Right cardiac atrium (tissue), 5 donors: ENCODE data around the gene CD247. TPM values are rescaled to one million over a fixed set of nuclear protein-coding genes. Genes with fewer than 3 reads are reported as not detected.

Experiments
- ATAC-seq, 2 donors: fragments of 200-7000 bp; cut with Tn5 transposase; one replicate each; pipeline versions ENCODE4 v1.8.0 to v1.9.1; 2020; ENCODE audit warnings: moderate library complexity in 2 of 2, mild to moderate bottlenecking in 1 of 2
- DNase-seq, 3 donors: peaks; one replicate each; pipeline ENCODE4 v3.0.0-alpha.2; 2020
- H3K27ac ChIP-seq: one replicate; pipeline ENCODE4 v1.5.1; 2013; ENCODE audit warnings: mild to moderate bottlenecking, low read length, control low read depth, moderate library complexity
- H3K27me3 ChIP-seq: one replicate; pipeline ENCODE4 v1.6.1; 2013; ENCODE audit not compliant: control insufficient read depth, insufficient read depth
- H3K4me1 ChIP-seq: one replicate; pipeline ENCODE4 v1.6.1; 2013; ENCODE audit warnings: low read length; ENCODE audit not compliant: control insufficient read depth, insufficient read depth
- H3K4me3 ChIP-seq: one replicate; pipeline ENCODE4 v1.5.1; 2013; ENCODE audit warnings: low read length, control low read depth
- H3K9me3 ChIP-seq: one replicate; pipeline ENCODE4 v1.6.1; 2013; ENCODE audit warnings: low read length; ENCODE audit not compliant: control insufficient read depth
- WGBS: extraction: QIAGEN DNeasy Blood & Tissue Kit; methylation state at CpG from one replicate; pipeline ENCODE4 v1.1.7; 2013; 5-methylcytosine and 5-hydroxymethylcytosine counted together
- intact Hi-C, 4 donors: fragments of 100-400 bp; cut with DNase I; formaldehyde crosslinking; loops; one replicate each; pipeline versions ENCODE4 v1.11.0 to v1.14.0; 2022 to 2023
- polyA plus RNA-seq: library from polyadenylated mRNA; stranded (reverse); fragments of 200-250 nt; gene quantifications from one replicate; pipeline ENCODE4 v1.2.3, GENCODE V29; 2013
- total RNA-seq, 4 donors: library from RNA; stranded (reverse); fragmentation: NEBNext Ultra II Directional; extraction: Animal tissue kit (Norgen Biotek cat#: 25700); gene quantifications; one replicate each; pipeline ENCODE4 v1.2.1, GENCODE V29; 2021
- donor health status: healthy with polysubstance abuse.
- donor health status: DM: no; HTN: yes; CAD: no.
- donor health status: DM: no; HTN: no; CAD: no.
- donor health status: DM: no; HTN: yes; CAD: no; lungs with severe emphysema.
- donor health status: DM: yes; HTN: yes; CAD: no.

Gene CD247
- total and polyA plus RNA-seq, 5 donors, result 0.32 to 1.5 (median 0.58) TPM

- no peaks in the 10 kb centered on the region for H3K27me3 ChIP-seq
- intact Hi-C loops, result no loop called here
- 86% methylated on average over 3 of the region's 3 CpGs for WGBS
- H3K4me1 ChIP-seq, result no peaks in the 10 kb centered on the region
- ATAC-seq, result no peak
- H3K4me3 ChIP-seq, result no peak overlapping the region
- DNase-seq, result no peak
- H3K27ac ChIP-seq, result no peak overlapping the region
- no peaks in the 10 kb centered on the region for H3K9me3 ChIP-seq
Measured at GRCh38 chr1:167510244-167510643, 8.1 kb downstream of the CD247 start.

- 78% methylated on average over 8 of the region's 8 CpGs for WGBS
- intact Hi-C loops, result no loop called here
- H3K9me3 ChIP-seq, result no peaks in the 10 kb centered on the region
- no peak overlapping the region for H3K4me3 ChIP-seq
- no peaks in the 10 kb centered on the region for H3K27me3 ChIP-seq
- ATAC-seq, result no peak
- H3K27ac ChIP-seq, result no peak overlapping the region
- no peak for DNase-seq
- no peaks in the 10 kb centered on the region for H3K4me1 ChIP-seq
Measured at GRCh38 chr1:167509587-167509986, 8.7 kb downstream of the CD247 start.

GRCh38 chr1:167507719-167508118 is 10.6 kb downstream of the CD247 start:
- H3K4me3 ChIP-seq, result no peak overlapping the region

DNA sequence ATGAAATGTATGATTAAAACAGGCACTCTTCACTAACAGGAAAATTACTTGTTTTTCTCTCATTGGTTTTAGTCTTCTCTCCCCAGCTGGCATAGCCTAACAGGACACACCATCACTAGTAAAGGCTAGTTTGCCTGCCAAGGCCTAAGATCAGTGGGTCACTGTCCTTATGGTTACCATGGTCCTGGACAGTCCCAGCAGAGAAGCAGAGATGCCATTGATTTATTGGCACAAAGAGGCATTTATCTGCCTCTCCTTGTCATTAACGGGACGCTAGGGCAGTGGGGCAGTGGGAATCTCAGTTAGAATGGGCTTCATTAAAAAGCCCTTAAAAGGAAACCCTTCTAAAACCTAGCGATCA is 13.9 kb downstream of the CD247 start:
- DNase-seq (no peak), ATAC-seq (no peak)
- WGBS, result 75% methylated on average over 3 of the region's 3 CpGs
- Histone ChIP-seq H3K4me1 (no peaks in the 10 kb centered on the region), H3K27ac (no peak overlapping the region), H3K27me3 (no peaks in the 10 kb centered on the region), H3K9me3 (no peaks in the 10 kb centered on the region), H3K4me3 (no peak overlapping the region)
- intact Hi-C loops, result no loop called here

More at GRCh38 chr1:167507719-167508118, 10.6 kb downstream of the CD247 start:
- H3K27me3 ChIP-seq, result no peaks in the 10 kb centered on the region
- WGBS, result 83% methylated on average over 3 of the region's 3 CpGs
- intact Hi-C loops, result no loop called here
- H3K4me1 ChIP-seq, result no peaks in the 10 kb centered on the region
- H3K27ac ChIP-seq, result no peak overlapping the region
- no peaks in the 10 kb centered on the region for H3K9me3 ChIP-seq
- DNase-seq, result no peak
- ATAC-seq, result no peak

DNA sequence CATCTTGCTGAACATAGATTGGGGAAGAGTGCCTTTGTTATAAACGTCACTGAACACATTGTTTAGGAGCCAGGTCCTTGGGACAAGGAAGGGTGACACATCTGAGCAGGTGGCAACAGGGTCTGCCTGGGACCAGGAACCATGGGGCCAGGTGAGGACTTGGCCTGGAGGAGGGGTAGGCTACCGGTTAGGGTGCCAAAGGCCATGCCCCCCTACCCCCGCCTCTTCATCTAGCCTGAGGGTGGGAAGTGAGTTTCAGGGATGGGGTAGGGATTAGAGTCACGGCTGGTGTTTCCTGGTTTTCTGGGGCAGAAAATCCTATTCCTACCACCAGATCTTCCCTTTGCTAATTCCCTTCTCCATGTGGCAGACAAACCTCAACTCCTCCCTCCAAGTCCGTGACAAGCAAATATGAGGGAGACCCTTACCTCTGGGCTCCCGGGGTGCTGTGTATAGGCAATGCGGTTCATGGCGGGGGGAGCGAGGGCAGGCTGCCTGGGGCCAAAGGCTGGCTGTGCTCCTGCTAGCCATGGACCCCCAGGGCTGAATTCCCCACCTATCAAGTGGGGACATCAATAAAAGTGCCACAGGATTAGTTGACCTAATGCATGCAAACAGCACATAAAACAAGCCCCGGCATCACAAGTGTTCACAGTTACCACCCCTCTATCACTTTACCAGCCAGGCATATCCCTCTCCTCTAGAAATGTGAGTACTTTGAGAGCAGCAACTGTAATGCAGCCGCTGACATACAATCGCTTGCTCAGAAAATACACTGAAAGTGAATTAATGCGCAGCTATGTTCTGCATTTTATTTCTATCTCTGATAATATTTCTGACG is 14.5 kb downstream of the CD247 start:
- no peak overlapping the region for H3K27ac ChIP-seq
- ATAC-seq, result no peak
- H3K9me3 ChIP-seq, result no peaks in the 10 kb centered on the region
- DNase-seq, result no peak
- 70% methylated on average over 14 of the region's 14 CpGs for WGBS
- intact Hi-C loops, result no loop called here
- no peaks in the 10 kb centered on the region for H3K27me3 ChIP-seq
- H3K4me3 ChIP-seq, result no peak overlapping the region
- no peaks in the 10 kb centered on the region for H3K4me1 ChIP-seq

- Histone ChIP-seq H3K9me3 (no peaks in the 10 kb centered on the region), H3K4me3 (no peak overlapping the region), H3K4me1 (no peaks in the 10 kb centered on the region), H3K27ac (no peak overlapping the region), H3K27me3 (no peaks in the 10 kb centered on the region)
- DNase-seq, result no peak
- intact Hi-C loops, result no loop called here
- WGBS, result 44% methylated on average over 4 of the region's 4 CpGs
- ATAC-seq, result no peak
Measured at GRCh38 chr1:167502719-167503462, 15.4 kb downstream of the CD247 start.

DNA sequence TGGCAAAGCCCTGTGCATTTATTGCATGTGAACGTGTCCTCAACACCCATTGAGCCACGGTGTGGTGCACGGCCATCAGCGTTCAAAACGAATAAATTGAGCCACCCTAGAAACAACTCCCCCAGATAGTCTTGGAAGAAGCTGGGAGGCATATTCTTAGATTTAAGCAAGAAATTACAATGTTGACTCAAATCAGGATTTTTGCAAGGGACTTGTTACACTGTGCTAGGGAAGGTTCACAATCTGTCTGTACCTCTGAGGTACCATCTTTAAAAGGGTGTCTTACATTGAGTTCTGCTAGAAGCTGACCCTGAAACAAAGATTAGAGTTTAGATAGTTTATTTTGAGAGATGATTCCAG is 16.2 kb downstream of the CD247 start:
- ATAC-seq (no peak), DNase-seq (no peak)
- H3K4me3 ChIP-seq, result no peak overlapping the region
- WGBS, result 68% methylated on average over 5 of the region's 5 CpGs
- H3K4me1 ChIP-seq, result no peaks in the 10 kb centered on the region
- no peaks in the 10 kb centered on the region for H3K9me3 ChIP-seq
- H3K27me3 ChIP-seq, result no peaks in the 10 kb centered on the region
- no peak overlapping the region for H3K27ac ChIP-seq
- intact Hi-C loops, result no loop called here

DNA sequence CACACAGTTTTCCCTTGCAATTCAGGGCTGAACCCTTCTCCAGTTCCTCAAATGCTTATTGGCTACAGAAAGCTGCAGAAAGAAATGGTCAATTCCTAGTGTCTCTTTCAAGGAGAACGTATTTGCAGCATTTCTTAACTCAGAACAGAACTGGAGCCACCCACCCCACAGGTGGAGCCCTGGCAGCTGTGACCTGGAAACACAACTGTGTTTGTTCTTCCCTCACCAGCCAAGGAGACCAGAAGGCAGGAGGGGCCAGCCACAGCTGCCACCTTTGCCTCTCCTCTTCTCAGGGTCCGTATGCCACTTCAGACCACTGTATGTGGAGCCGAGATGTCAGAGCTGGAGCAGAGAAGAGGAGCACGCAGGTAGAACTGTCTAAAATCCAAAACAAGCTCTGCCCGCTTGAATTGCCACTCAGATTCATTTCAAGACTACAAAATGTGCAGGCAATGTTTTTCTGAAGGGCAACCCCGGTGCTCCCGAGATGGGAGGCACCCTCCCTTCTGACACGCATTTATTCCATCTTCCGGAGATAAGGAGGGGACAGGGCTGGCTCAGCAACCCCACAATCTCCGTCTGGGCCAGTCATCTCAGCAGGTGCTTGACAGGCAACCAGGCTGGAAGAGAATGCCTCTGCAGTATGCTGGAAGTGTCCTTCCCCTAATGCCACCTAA is 16.7 kb downstream of the CD247 start:
- intact Hi-C loops, result no loop called here
- no peak overlapping the region for H3K27ac ChIP-seq
- 50% methylated on average over 10 of the region's 10 CpGs for WGBS
- DNase-seq (no peak), ATAC-seq (no peak)
- H3K4me3 ChIP-seq, result no peak overlapping the region
- H3K9me3 ChIP-seq, result no peaks in the 10 kb centered on the region
- H3K27me3 ChIP-seq, result no peaks in the 10 kb centered on the region
- no peaks in the 10 kb centered on the region for H3K4me1 ChIP-seq

DNA sequence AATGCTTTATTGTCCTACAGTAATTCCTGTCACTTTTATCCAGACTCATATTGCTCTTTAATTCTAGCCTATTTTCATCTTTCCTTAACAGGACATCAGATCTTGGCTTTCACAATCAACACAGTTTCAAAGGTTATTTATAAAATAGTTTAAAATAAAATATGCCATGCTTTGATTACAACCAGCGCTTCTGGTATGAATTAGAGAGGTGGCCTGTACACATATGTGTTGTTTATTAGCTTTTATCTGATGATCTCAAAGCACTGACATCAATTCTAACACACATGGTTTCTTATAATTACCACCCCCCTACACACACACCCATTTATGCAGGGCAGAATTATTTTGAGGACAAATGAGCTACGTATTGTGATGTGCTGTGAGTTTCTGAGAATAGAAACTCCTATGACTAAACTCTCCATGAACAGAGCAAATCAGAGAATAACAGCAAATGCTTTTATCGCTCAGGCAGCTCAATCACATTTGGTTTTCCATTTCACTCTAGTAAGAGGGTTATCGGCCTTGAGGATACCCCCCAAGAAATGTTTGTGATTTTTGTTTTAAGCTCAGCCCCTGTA is 18.0 kb downstream of the CD247 start:
- WGBS, result 89% methylated on average over 4 of the region's 4 CpGs
- no peaks in the 10 kb centered on the region for H3K27me3 ChIP-seq
- no peak for DNase-seq
- H3K4me1 ChIP-seq, result no peaks in the 10 kb centered on the region
- no peak overlapping the region for H3K27ac ChIP-seq
- intact Hi-C loops, result no loop called here
- ATAC-seq, result no peak
- no peaks in the 10 kb centered on the region for H3K9me3 ChIP-seq
- H3K4me3 ChIP-seq, result no peak overlapping the region

DNA sequence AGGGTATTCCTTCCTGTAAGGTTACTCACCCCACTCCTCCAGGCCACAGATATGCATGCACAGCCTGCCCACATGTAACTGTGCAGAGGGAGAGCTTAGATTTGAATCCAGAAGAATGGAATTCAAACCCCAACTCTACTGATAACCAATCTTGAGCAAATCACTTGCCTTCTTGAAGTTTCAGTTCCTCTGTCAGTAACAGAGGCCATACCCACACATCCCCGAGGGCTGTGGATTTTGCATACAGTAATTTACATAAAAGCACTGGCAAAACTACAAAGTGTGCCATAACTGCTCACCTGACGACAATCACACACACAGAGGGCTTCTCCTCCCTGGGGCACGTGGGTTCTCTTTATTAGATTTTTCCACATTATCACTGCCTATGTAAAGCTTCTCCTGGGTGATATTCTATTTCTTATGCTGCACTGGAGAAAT is 18.6 kb downstream of the CD247 start:
- DNase-seq (no peak), ATAC-seq (no peak)
- no peaks in the 10 kb centered on the region for H3K27me3 ChIP-seq
- H3K9me3 ChIP-seq, result no peaks in the 10 kb centered on the region
- no peak overlapping the region for H3K4me3 ChIP-seq
- intact Hi-C loops, result no loop called here
- H3K27ac ChIP-seq, result no peak overlapping the region
- WGBS, result 80% methylated on average over 3 of the region's 3 CpGs
- H3K4me1 ChIP-seq, result no peaks in the 10 kb centered on the region

DNA sequence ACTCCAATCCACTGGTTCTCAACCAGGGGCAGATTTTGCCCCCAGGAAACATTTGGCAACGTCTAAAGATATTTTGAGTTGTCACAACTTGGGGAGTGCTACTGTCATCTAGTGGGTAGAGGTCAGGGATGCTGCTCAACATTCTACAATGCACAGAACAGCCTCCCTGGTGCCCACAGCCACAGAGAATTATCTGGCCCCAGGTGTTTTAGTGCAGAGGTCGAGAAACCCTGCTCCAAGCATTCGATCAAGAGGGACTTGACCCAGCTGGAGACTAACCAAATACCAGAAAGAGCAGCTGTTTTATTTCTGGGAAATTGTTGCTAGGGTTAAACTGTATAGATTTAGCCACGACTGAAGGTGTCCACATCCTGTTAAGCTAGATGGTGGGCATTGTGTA is 19.2 kb downstream of the CD247 start:
- H3K9me3 ChIP-seq, result no peaks in the 10 kb centered on the region
- WGBS, result 58% methylated on average over 4 of the region's 4 CpGs
- H3K4me1 ChIP-seq, result no peaks in the 10 kb centered on the region
- DNase-seq (no peak), ATAC-seq (no peak)
- H3K27me3 ChIP-seq, result no peaks in the 10 kb centered on the region
- H3K4me3 ChIP-seq, result no peak overlapping the region
- H3K27ac ChIP-seq, result no peak overlapping the region
- intact Hi-C loops, result no loop called here
